Ovary (tissue), 9 donors: ENCODE results near the gene NFATC3. TPM values are rescaled to one million over a fixed set of nuclear protein-coding genes. Genes with fewer than 3 reads are reported as not detected.

Experiments used
- DNase-seq, 5 donors: peaks; one replicate each; pipeline ENCODE4 v3.0.0-alpha.2; 2019 to 2020
- H3K27ac ChIP-seq, 2 donors: fragments of 200-600 bp; one replicate each; pipeline versions ENCODE4 v1.5.1 to v1.8.0; 2019 to 2022
- H3K27me3 ChIP-seq: fragments of 200-600 bp; one replicate; pipeline ENCODE4 v1.8.0; 2022
- H3K36me3 ChIP-seq: fragments of 200-600 bp; sonication (generic); one replicate; pipeline ENCODE4 v1.5.1; 2019
- H3K4me1 ChIP-seq: one replicate; pipeline ENCODE4 v1.8.1; 2013; ENCODE audit warnings: mild to moderate bottlenecking, moderate library complexity; ENCODE audit not compliant: insufficient read depth
- H3K4me3 ChIP-seq: fragments of 200-600 bp; sonication (generic); one replicate; pipeline ENCODE4 v1.5.1; 2017
- H3K9me3 ChIP-seq, 2 donors: fragments of 200-600 bp in 1 of 2; sonication (generic) in 1 of 2; one replicate each; pipeline versions ENCODE4 v1.5.1 to v1.8.1; 2013 to 2019; ENCODE audit warnings: mild to moderate bottlenecking in 1 of 2, moderate library complexity in 1 of 2
- EP300 ChIP-seq: sonication (generic); formaldehyde crosslinking; IDR thresholded peaks from one replicate; pipeline ENCODE4 v1.6.1; 2017; ENCODE audit warnings: antibody characterized with exemption
- POLR2A ChIP-seq: fragments of 450-650 bp; IDR thresholded peaks from one replicate; pipeline ENCODE4 v1.6.1; 2017; ENCODE audit warnings: antibody characterized with exemption, mild to moderate bottlenecking, moderate library complexity
- WGBS, 3 donors: extraction: QIAGEN DNeasy Blood & Tissue Kit in 1 of 3; methylation state at CpG; one replicate each; pipeline versions ENCODE4 v1.1.5 to v1.1.7; 2013 to 2017; 5-methylcytosine and 5-hydroxymethylcytosine counted together
- intact Hi-C, 4 donors: fragments of 100-400 bp; cut with DNase I; formaldehyde crosslinking; loops; one replicate each; pipeline versions ENCODE4 v1.11.0 to v1.15.1; 2022 to 2023
- polyA plus RNA-seq, 2 donors: library from polyadenylated mRNA; stranded (reverse); fragments of 200-250 nt in 1 of 2; fragments of 350-450 nt in 1 of 2; fragmentation: Illumina TruSeq in 1 of 2; extraction: RNeasy Lipid Tissue Mini Kit (QIAGEN cat#74804) in 1 of 2; gene quantifications; one replicate each; pipeline ENCODE4 v1.2.3, GENCODE V29; 2013 to 2014
- total RNA-seq, 7 donors: library from RNA; depleted of rRNA in 2 of 7; stranded (reverse); fragments of >200 nt in 2 of 7; fragmentation: NEBNext Ultra II Directional in 3 of 7; extraction: Animal tissue kit (Norgen Biotek cat#: 25700) in 3 of 7; gene quantifications; one replicate each; pipeline versions ENCODE4 v1.1.0 to v1.2.4, GENCODE V29; 2016 to 2023
- TF ChIP-seq, protein P1 (sequence below), 3 donors: fragments of 450-650 bp in 2 of 3; fragments of 200-600 bp in 1 of 3; IDR thresholded peaks; one replicate each; pipeline versions ENCODE4 v1.5.1 to v1.8.0; 2016 to 2022; ENCODE audit warnings: antibody characterized with exemption in 3 of 3, mild to moderate bottlenecking in 1 of 3
- donor health status: DM: no; HTN: no; CAD: no; lungs with moderate emphysema.
- donor health status: DM: no; HTN: no; CAD: no.
- donor health status: Bipolar disorder and iron deficiency.
- donor health status: DM: yes; HTN: yes; CAD: no.
- donor health status: DM: no; HTN: no; CAD: no.
- donor health status: DM: yes; HTN: yes; CAD: no.

The NFATC3 gene
- total and polyA plus RNA-seq, 9 donors, result 12.5 to 77.1 (median 43.6) TPM

GRCh38 chr16:68144008-68144407 is 58.8 kb downstream of the NFATC3 start:
- Histone ChIP-seq H3K4me3 (no peak overlapping the region), H3K9me3 (no peaks in the 10 kb centered on the region), H3K4me1 (no peaks in the 10 kb centered on the region), H3K27me3 (no peaks in the 10 kb centered on the region), H3K27ac (no peak overlapping the region), H3K36me3 (no peaks in the 10 kb centered on the region)
- intact Hi-C loops, result no loop called here
- DNase-seq, result no peak
- TF ChIP-seq, protein P1, sequence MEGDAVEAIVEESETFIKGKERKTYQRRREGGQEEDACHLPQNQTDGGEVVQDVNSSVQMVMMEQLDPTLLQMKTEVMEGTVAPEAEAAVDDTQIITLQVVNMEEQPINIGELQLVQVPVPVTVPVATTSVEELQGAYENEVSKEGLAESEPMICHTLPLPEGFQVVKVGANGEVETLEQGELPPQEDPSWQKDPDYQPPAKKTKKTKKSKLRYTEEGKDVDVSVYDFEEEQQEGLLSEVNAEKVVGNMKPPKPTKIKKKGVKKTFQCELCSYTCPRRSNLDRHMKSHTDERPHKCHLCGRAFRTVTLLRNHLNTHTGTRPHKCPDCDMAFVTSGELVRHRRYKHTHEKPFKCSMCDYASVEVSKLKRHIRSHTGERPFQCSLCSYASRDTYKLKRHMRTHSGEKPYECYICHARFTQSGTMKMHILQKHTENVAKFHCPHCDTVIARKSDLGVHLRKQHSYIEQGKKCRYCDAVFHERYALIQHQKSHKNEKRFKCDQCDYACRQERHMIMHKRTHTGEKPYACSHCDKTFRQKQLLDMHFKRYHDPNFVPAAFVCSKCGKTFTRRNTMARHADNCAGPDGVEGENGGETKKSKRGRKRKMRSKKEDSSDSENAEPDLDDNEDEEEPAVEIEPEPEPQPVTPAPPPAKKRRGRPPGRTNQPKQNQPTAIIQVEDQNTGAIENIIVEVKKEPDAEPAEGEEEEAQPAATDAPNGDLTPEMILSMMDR (IDR thresholded peaks at IDR 0.05), result no peak
- TF ChIP-seq POLR2A, result no peak
- no peak for TF ChIP-seq EP300
- WGBS, 3 donors, result 87 to 94% (median 94%) methylated on average over 1 of the region's 1 CpG

- H3K4me1 ChIP-seq, result no peaks in the 10 kb centered on the region
- H3K27me3 ChIP-seq, result no peaks in the 10 kb centered on the region
- H3K36me3 ChIP-seq, result no peaks in the 10 kb centered on the region
- no peak for DNase-seq
- no peaks in the 10 kb centered on the region for H3K9me3 ChIP-seq
- 4 to 11% (median 7%) methylated on average over 2 of the region's 2 CpGs for WGBS, 3 donors
- TF ChIP-seq POLR2A (no peak), EP300 (no peak)
- TF ChIP-seq, protein P1 (IDR thresholded peaks at IDR 0.05), result no peak
- H3K27ac ChIP-seq, result no peak overlapping the region
- intact Hi-C loops, result no loop called here
- no peak overlapping the region for H3K4me3 ChIP-seq
Observed at GRCh38 chr16:68146585-68146984, 61.4 kb downstream of the NFATC3 start.

DNA sequence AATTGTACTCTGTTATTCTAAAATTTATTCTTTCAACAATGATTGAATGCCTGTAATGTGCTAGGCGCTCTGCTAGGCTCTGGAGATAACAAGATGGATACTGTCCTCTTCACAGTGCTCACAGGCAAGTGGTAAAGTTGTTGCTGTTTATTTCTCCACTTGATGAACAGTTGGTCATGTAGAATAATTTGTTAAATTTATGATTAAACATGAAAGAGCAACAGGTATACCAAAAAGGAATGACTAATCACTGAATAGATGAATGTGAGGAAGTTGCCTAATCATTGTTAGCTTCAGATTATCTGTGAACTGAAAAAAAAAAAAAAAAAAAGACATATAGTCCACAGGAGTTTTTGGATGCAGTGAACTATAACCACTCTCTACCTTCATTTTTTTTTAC is 62.3 kb downstream of the NFATC3 start:
- no peak for DNase-seq
- no peak overlapping the region for H3K4me3 ChIP-seq
- intact Hi-C loops, result no loop called here
- 92 to 98% (median 95%) methylated on average over 1 of the region's 1 CpG for WGBS, 3 donors
- no peaks in the 10 kb centered on the region for H3K9me3 ChIP-seq
- no peaks in the 10 kb centered on the region for H3K4me1 ChIP-seq
- H3K27ac ChIP-seq, result no peak overlapping the region
- no peaks in the 10 kb centered on the region for H3K36me3 ChIP-seq
- TF ChIP-seq EP300 (no peak), POLR2A (no peak)
- TF ChIP-seq, protein P1 (IDR thresholded peaks at IDR 0.05), result no peak
- no peaks in the 10 kb centered on the region for H3K27me3 ChIP-seq

- no peak for TF ChIP-seq EP300
- no peak for TF ChIP-seq POLR2A
- TF ChIP-seq, protein P1 (IDR thresholded peaks at IDR 0.05), result no peak
- no peak overlapping the region for H3K27ac ChIP-seq
- intact Hi-C loops, result no loop called here
- no peaks in the 10 kb centered on the region for H3K36me3 ChIP-seq
- no peaks in the 10 kb centered on the region for H3K27me3 ChIP-seq
- no peaks in the 10 kb centered on the region for H3K4me1 ChIP-seq
- DNase-seq, result no peak
- H3K9me3 ChIP-seq, result no peaks in the 10 kb centered on the region
- H3K4me3 ChIP-seq, result no peak overlapping the region
Observed at GRCh38 chr16:68149596-68149995, 64.4 kb downstream of the NFATC3 start.

- Histone ChIP-seq H3K27me3 (no peaks in the 10 kb centered on the region), H3K27ac (no peak overlapping the region), H3K4me3 (no peak overlapping the region), H3K4me1 (no peaks in the 10 kb centered on the region), H3K9me3 (no peaks in the 10 kb centered on the region), H3K36me3 (no peaks in the 10 kb centered on the region)
- intact Hi-C loops, result no loop called here
- 94 to 95% (median 95%) methylated on average over 3 of the region's 3 CpGs for WGBS, 3 donors
- DNase-seq, result no peak
- TF ChIP-seq, protein P1 (IDR thresholded peaks at IDR 0.05), result no peak
- no peak for TF ChIP-seq POLR2A
- no peak for TF ChIP-seq EP300
Observed at GRCh38 chr16:68155425-68155824, 70.3 kb downstream of the NFATC3 start.
